ENCODE measurements around the gene ARHGAP26. TPM values are rescaled to one million over a fixed set of nuclear protein-coding genes. Genes with fewer than 3 reads are reported as not detected.

Gene ARHGAP26
- total RNA-seq, 1 donor from 2014 or later, result 35.4 TPM

GRCh38 chr5:143182901-143183820 is 413.0 kb downstream of the ARHGAP26 start:
- no peak for ATAC-seq
- no peak overlapping the region for H3K27ac ChIP-seq
- H3K9me3 ChIP-seq, result no peaks in the 10 kb centered on the region
- H3K4me3 ChIP-seq, result no peak overlapping the region
- H3K36me3 ChIP-seq, result no peaks in the 10 kb centered on the region
- intact Hi-C loops (cut with DNase I), result no loop called here
- peaks cover 37% of the 10 kb centered on the region for H3K4me1 ChIP-seq
- TF ChIP-seq CTCF (IDR thresholded peaks at IDR 0.05), result no peak
- H3K27me3 ChIP-seq, result no peaks in the 10 kb centered on the region
- no peak for DNase-seq

GRCh38 chr5:143183989-143184388 is 413.8 kb downstream of the ARHGAP26 start:
- Histone ChIP-seq H3K27ac (no peak overlapping the region), H3K36me3 (no peaks in the 10 kb centered on the region), H3K9me3 (no peaks in the 10 kb centered on the region), H3K4me1 (peaks cover 37% of the 10 kb centered on the region), H3K4me3 (no peak overlapping the region), H3K27me3 (no peaks in the 10 kb centered on the region)
- TF ChIP-seq CTCF (IDR thresholded peaks at IDR 0.05), result no peak
- intact Hi-C loops (cut with DNase I), result no loop called here
- ATAC-seq, result no peak
- no peak for DNase-seq

DNA sequence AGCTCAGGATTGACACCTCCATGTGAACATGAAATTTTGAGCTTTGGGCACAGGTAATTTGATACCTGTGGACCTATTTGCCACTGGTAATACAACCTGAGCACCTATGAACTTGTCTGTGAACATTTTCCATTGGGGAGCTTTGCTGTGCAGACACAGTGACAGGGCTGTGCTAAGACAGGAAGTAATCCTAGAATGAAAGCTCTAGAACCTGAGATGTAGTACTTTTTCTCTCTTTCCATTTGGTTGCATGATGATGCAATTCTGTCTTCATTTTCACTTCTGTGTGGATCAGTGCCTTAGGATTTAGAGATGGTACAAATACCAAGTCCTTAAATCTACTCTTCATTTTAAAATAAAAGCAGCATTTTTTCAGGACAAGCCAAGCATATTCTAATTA is 416.4 kb downstream of the ARHGAP26 start:
- DNase-seq, result no peak
- Histone ChIP-seq H3K4me1 (peaks cover 29% of the 10 kb centered on the region), H3K27ac (no peak overlapping the region), H3K9me3 (peaks cover 6% of the 10 kb centered on the region), H3K27me3 (no peaks in the 10 kb centered on the region), H3K36me3 (no peaks in the 10 kb centered on the region), H3K4me3 (no peak overlapping the region)
- intact Hi-C loops (cut with DNase I), result no loop called here
- no peak for ATAC-seq
- no peak for TF ChIP-seq CTCF (IDR thresholded peaks at IDR 0.05)

- Histone ChIP-seq H3K36me3 (no peaks in the 10 kb centered on the region), H3K27me3 (no peaks in the 10 kb centered on the region), H3K4me1 (peaks cover 25% of the 10 kb centered on the region), H3K27ac (no peak overlapping the region), H3K4me3 (no peak overlapping the region), H3K9me3 (peaks cover 6% of the 10 kb centered on the region)
- ATAC-seq, result no peak
- intact Hi-C loops (cut with DNase I), result no loop called here
- no peak for TF ChIP-seq CTCF (IDR thresholded peaks at IDR 0.05)
- DNase-seq, result no peak
These were observed 417.3 kb downstream of the ARHGAP26 start for GRCh38 chr5:143187495-143187894.

- DNase-seq, result no peak
- no peak overlapping the region for H3K27ac ChIP-seq
- peaks cover 19% of the 10 kb centered on the region for H3K4me1 ChIP-seq
- H3K9me3 ChIP-seq, result peaks cover 6% of the 10 kb centered on the region
- TF ChIP-seq CTCF (IDR thresholded peaks at IDR 0.05), result no peak
- no peak overlapping the region for H3K4me3 ChIP-seq
- no peaks in the 10 kb centered on the region for H3K27me3 ChIP-seq
- H3K36me3 ChIP-seq, result no peaks in the 10 kb centered on the region
- ATAC-seq, result no peak
- intact Hi-C loops (cut with DNase I), result no loop called here
These were observed 417.9 kb downstream of the ARHGAP26 start for GRCh38 chr5:143188083-143188482.
